NCI-H128 (cell line): ENCODE data around the gene BCAR3.
"Not testable (repeated sequence)": the region's sequence is repeated elsewhere in the genome, so short reads cannot be mapped to it uniquely, and the experiment has no call there.

Experiments
- DNase-seq: peaks from one replicate; lab custom pipeline; 2025; ENCODE audit not compliant: unreplicated experiment; lab: John Stamatoyannopoulos, UW

Gene BCAR3

GRCh38 chr1:93690341-93690740 lies 8.7 kb upstream of the BCAR3 start:
- no peak for DNase-seq

GRCh38 chr1:93689521-93690223 lies 8.0 kb upstream of the BCAR3 start:
- DNase-seq = no peak

GRCh38 chr1:93687542-93687941 lies 5.9 kb upstream of the BCAR3 start:
- no peak for DNase-seq

GRCh38 chr1:93686504-93687250 lies 5.0 kb upstream of the BCAR3 start:
- no peak for DNase-seq

- DNase-seq = no peak
Measured at GRCh38 chr1:93685918-93686317, 4.3 kb upstream of the BCAR3 start.

GRCh38 chr1:93683234-93683633 lies 1.6 kb upstream of the BCAR3 start:
- no peak for DNase-seq

- DNase-seq = peak; percentile 55
Measured at GRCh38 chr1:93681989-93682412, 364 bp upstream of the BCAR3 start.

GRCh38 chr1:93680420-93681100 lies 1.1 kb downstream of the BCAR3 start:
- peak; percentile 22 for DNase-seq

GRCh38 chr1:93680076-93680419 lies 1.6 kb downstream of the BCAR3 start:
- no peak for DNase-seq

GRCh38 chr1:93679546-93679945 lies 2.1 kb downstream of the BCAR3 start:
- no peak for DNase-seq

- DNase-seq = no peak
Measured at GRCh38 chr1:93678946-93679480, 2.6 kb downstream of the BCAR3 start.

- no peak for DNase-seq
Measured at GRCh38 chr1:93678491-93678890, 3.1 kb downstream of the BCAR3 start.

GRCh38 chr1:93677729-93678128 lies 3.9 kb downstream of the BCAR3 start:
- DNase-seq = no peak

GRCh38 chr1:93676427-93676826 lies 5.2 kb downstream of the BCAR3 start:
- DNase-seq = no peak

GRCh38 chr1:93675931-93676330 lies 5.7 kb downstream of the BCAR3 start:
- DNase-seq = no peak

- no peak for DNase-seq
Measured at GRCh38 chr1:93675271-93675670, 6.4 kb downstream of the BCAR3 start.

- DNase-seq = not testable (repeated sequence)
Measured at GRCh38 chr1:93674071-93674470, 7.6 kb downstream of the BCAR3 start.

GRCh38 chr1:93673163-93673829 lies 8.3 kb downstream of the BCAR3 start:
- DNase-seq = no peak

GRCh38 chr1:93672477-93673162 lies 9.0 kb downstream of the BCAR3 start:
- DNase-seq = no peak

GRCh38 chr1:93672069-93672468 lies 9.6 kb downstream of the BCAR3 start:
- no peak for DNase-seq
